Ovary (tissue), 9 donors: Measurements from ENCODE around the gene SLC27A2. TPM values are rescaled to one million over a fixed set of nuclear protein-coding genes. Genes with fewer than 3 reads are reported as not detected.

Source experiments
- DNase-seq, 5 donors: peaks; one replicate each; pipeline ENCODE4 v3.0.0-alpha.2; 2019 to 2020
- H3K27ac ChIP-seq, 2 donors: fragments of 200-600 bp; one replicate each; pipeline versions ENCODE4 v1.5.1 to v1.8.0; 2019 to 2022
- H3K27me3 ChIP-seq: fragments of 200-600 bp; one replicate; pipeline ENCODE4 v1.8.0; 2022
- H3K36me3 ChIP-seq: fragments of 200-600 bp; sonication (generic); one replicate; pipeline ENCODE4 v1.5.1; 2019
- H3K4me1 ChIP-seq: one replicate; pipeline ENCODE4 v1.8.1; 2013; ENCODE audit warnings: mild to moderate bottlenecking, moderate library complexity; ENCODE audit not compliant: insufficient read depth
- H3K4me3 ChIP-seq: fragments of 200-600 bp; sonication (generic); one replicate; pipeline ENCODE4 v1.5.1; 2017
- H3K9me3 ChIP-seq, 2 donors: fragments of 200-600 bp in 1 of 2; sonication (generic) in 1 of 2; one replicate each; pipeline versions ENCODE4 v1.5.1 to v1.8.1; 2013 to 2019; ENCODE audit warnings: mild to moderate bottlenecking in 1 of 2, moderate library complexity in 1 of 2
- EP300 ChIP-seq: sonication (generic); formaldehyde crosslinking; IDR thresholded peaks from one replicate; pipeline ENCODE4 v1.6.1; 2017; ENCODE audit warnings: antibody characterized with exemption
- POLR2A ChIP-seq: fragments of 450-650 bp; IDR thresholded peaks from one replicate; pipeline ENCODE4 v1.6.1; 2017; ENCODE audit warnings: antibody characterized with exemption, mild to moderate bottlenecking, moderate library complexity
- WGBS, 3 donors: extraction: QIAGEN DNeasy Blood & Tissue Kit in 1 of 3; methylation state at CpG; one replicate each; pipeline versions ENCODE4 v1.1.5 to v1.1.7; 2013 to 2017; 5-methylcytosine and 5-hydroxymethylcytosine counted together
- intact Hi-C, 4 donors: fragments of 100-400 bp; cut with DNase I; formaldehyde crosslinking; loops; one replicate each; pipeline versions ENCODE4 v1.11.0 to v1.15.1; 2022 to 2023
- polyA plus RNA-seq, 2 donors: library from polyadenylated mRNA; stranded (reverse); fragments of 200-250 nt in 1 of 2; fragments of 350-450 nt in 1 of 2; fragmentation: Illumina TruSeq in 1 of 2; extraction: RNeasy Lipid Tissue Mini Kit (QIAGEN cat#74804) in 1 of 2; gene quantifications; one replicate each; pipeline ENCODE4 v1.2.3, GENCODE V29; 2013 to 2014
- total RNA-seq, 7 donors: library from RNA; depleted of rRNA in 2 of 7; stranded (reverse); fragments of >200 nt in 2 of 7; fragmentation: NEBNext Ultra II Directional in 3 of 7; extraction: Animal tissue kit (Norgen Biotek cat#: 25700) in 3 of 7; gene quantifications; one replicate each; pipeline versions ENCODE4 v1.1.0 to v1.2.4, GENCODE V29; 2016 to 2023
- TF ChIP-seq, protein P1 (sequence below), 3 donors: fragments of 450-650 bp in 2 of 3; fragments of 200-600 bp in 1 of 3; IDR thresholded peaks; one replicate each; pipeline versions ENCODE4 v1.5.1 to v1.8.0; 2016 to 2022; ENCODE audit warnings: antibody characterized with exemption in 3 of 3, mild to moderate bottlenecking in 1 of 3
- donor health status: DM: no; HTN: no; CAD: no; lungs with moderate emphysema.
- donor health status: DM: no; HTN: no; CAD: no.
- donor health status: Bipolar disorder and iron deficiency.
- donor health status: DM: yes; HTN: yes; CAD: no.
- donor health status: DM: no; HTN: no; CAD: no.
- donor health status: DM: yes; HTN: yes; CAD: no.

The SLC27A2 gene
- total and polyA plus RNA-seq, 9 donors: 0.10 to 4.7 (median 0.47) TPM; not detected in 2

DNA sequence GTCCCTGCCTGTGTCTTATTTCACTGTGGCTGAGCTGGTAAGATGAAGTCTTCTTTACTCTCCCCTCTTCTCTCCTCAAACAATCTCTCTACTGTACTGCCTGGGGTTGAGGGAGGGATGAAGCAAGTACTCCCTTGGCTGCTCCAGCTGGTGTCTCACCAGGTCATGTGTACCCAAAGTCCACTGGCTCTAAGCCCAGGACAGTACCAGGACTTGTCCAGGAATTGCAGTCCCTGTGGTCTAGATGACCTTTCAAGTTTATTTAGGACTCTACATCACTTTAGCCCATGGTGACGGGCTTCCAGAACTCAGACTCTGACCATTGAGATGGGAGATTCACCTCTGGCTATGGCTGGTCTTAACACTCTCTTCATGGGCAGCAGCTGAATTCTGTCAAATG is 17.5 kb upstream of the SLC27A2 start:
- Histone ChIP-seq H3K36me3 (no peaks in the 10 kb centered on the region), H3K27me3 (no peaks in the 10 kb centered on the region), H3K4me3 (no peak overlapping the region), H3K9me3 (no peaks in the 10 kb centered on the region), H3K27ac (no peak overlapping the region), H3K4me1 (no peaks in the 10 kb centered on the region)
- 70 to 93% (median 89%) methylated on average over 1 of the region's 1 CpG for WGBS, 3 donors
- DNase-seq: no peak
- no peak for TF ChIP-seq EP300
- no peak for TF ChIP-seq POLR2A
- TF ChIP-seq, protein P1, sequence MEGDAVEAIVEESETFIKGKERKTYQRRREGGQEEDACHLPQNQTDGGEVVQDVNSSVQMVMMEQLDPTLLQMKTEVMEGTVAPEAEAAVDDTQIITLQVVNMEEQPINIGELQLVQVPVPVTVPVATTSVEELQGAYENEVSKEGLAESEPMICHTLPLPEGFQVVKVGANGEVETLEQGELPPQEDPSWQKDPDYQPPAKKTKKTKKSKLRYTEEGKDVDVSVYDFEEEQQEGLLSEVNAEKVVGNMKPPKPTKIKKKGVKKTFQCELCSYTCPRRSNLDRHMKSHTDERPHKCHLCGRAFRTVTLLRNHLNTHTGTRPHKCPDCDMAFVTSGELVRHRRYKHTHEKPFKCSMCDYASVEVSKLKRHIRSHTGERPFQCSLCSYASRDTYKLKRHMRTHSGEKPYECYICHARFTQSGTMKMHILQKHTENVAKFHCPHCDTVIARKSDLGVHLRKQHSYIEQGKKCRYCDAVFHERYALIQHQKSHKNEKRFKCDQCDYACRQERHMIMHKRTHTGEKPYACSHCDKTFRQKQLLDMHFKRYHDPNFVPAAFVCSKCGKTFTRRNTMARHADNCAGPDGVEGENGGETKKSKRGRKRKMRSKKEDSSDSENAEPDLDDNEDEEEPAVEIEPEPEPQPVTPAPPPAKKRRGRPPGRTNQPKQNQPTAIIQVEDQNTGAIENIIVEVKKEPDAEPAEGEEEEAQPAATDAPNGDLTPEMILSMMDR (IDR thresholded peaks at IDR 0.05): no peak
- intact Hi-C loops: no loop called here

DNA sequence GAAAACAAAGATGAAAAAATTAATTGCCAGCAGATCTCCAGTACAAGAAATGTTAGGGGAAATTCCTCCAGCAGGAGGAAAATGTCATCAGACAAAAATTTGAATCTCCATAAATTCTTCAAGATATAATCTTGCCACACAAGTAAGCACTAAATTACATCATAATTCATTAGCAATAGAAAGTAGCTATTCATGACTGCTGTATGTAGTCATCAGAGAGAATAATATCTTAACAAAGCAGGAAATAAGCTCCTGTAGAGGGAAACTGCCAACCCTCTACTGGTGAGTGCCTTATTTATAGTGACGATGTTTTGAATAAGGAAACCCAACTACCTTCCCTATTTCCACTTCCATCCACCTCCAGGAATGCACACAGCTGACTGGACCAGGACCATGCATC is 15.8 kb upstream of the SLC27A2 start:
- H3K27me3 ChIP-seq: no peaks in the 10 kb centered on the region
- 39 to 63% (median 43%) methylated on average over 1 of the region's 1 CpG for WGBS, 3 donors
- H3K4me3 ChIP-seq: no peak overlapping the region
- no peak overlapping the region for H3K27ac ChIP-seq
- TF ChIP-seq EP300: no peak
- TF ChIP-seq, protein P1 (IDR thresholded peaks at IDR 0.05): no peak
- no peak for TF ChIP-seq POLR2A
- H3K4me1 ChIP-seq: no peaks in the 10 kb centered on the region
- no peak for DNase-seq
- H3K36me3 ChIP-seq: no peaks in the 10 kb centered on the region
- H3K9me3 ChIP-seq: no peaks in the 10 kb centered on the region
- intact Hi-C loops: no loop called here

DNA sequence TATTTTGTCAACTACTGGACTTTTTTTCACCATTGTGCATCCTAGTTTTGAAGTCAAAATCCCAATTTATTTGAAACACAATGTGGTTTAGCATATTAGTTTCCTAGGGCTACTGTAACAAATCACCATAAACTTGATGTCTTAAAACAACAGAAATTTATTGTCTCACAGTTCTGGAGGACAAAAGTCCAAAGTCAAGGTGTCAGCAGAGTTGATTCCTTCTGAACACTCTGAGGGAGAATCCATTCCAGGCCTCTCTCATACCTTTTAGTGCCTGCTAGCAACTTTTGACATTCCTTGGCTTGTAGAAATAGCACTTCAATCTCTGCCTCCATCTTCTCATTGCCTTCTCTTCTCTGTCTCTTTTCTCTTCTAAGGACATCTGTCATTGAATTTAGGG is 14.9 kb upstream of the SLC27A2 start:
- Histone ChIP-seq H3K27me3 (no peaks in the 10 kb centered on the region), H3K4me1 (no peaks in the 10 kb centered on the region), H3K36me3 (no peaks in the 10 kb centered on the region), H3K9me3 (no peaks in the 10 kb centered on the region), H3K4me3 (no peak overlapping the region), H3K27ac (no peak overlapping the region)
- intact Hi-C loops: no loop called here
- TF ChIP-seq, protein P1 (IDR thresholded peaks at IDR 0.05): no peak
- TF ChIP-seq EP300: no peak
- no peak for DNase-seq

DNA sequence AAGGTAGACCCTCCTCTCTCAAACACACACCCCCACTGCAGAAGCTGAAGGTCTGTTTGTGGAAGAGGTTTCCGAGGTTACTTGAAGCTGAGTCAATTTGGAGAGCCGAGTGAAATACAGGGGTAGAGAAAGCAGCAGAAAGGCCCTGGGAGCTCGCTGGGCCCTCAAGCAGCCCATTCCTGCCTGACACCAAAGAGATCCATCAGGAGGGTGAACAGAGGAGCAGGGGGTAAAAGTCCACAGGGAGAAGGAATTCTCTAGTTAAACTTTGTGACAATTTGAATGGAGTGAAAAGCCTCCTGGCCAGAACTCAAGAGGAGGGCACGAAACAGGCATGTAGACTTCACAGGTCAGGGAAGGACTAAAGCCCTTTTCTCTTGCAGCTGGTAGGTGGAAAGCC is 13.6 kb upstream of the SLC27A2 start:
- Histone ChIP-seq H3K4me3 (no peak overlapping the region), H3K9me3 (no peaks in the 10 kb centered on the region), H3K36me3 (no peaks in the 10 kb centered on the region), H3K4me1 (no peaks in the 10 kb centered on the region), H3K27ac (no peak overlapping the region), H3K27me3 (no peaks in the 10 kb centered on the region)
- intact Hi-C loops: no loop called here
- TF ChIP-seq EP300: no peak
- TF ChIP-seq, protein P1 (IDR thresholded peaks at IDR 0.05): no peak
- TF ChIP-seq POLR2A: no peak
- no peak for DNase-seq
- WGBS, 3 donors: 68 to 86% (median 83%) methylated on average over 4 of the region's 4 CpGs
